ENCODE results near the gene CREG1.

CREG1 gene

GRCh38 chr1:167592475-167592874, 38.9 kb upstream of the CREG1 start:
- no peak for TF ChIP-seq CTCF (IDR thresholded peaks at IDR 0.05; ENCODE audit: insufficient read depth, low read depth, low read length, missing control alignments)
- H3K4me3 ChIP-seq (ENCODE audit: low read length) = no peak overlapping the region
- no peak for DNase-seq (ENCODE audit: low read depth)

GRCh38 chr1:167588361-167588760, 34.8 kb upstream of the CREG1 start:
- no peak overlapping the region for H3K4me3 ChIP-seq (ENCODE audit: low read length)
- no peak for TF ChIP-seq CTCF (IDR thresholded peaks at IDR 0.05; ENCODE audit: insufficient read depth, low read depth, low read length, missing control alignments)
- no peak for DNase-seq (ENCODE audit: low read depth)

GRCh38 chr1:167587872-167588271, 34.3 kb upstream of the CREG1 start:
- no peak for DNase-seq (ENCODE audit: low read depth)
- TF ChIP-seq CTCF (IDR thresholded peaks at IDR 0.05; ENCODE audit: insufficient read depth, low read depth, low read length, missing control alignments) = no peak

GRCh38 chr1:167587342-167587741, 33.8 kb upstream of the CREG1 start:
- DNase-seq (ENCODE audit: low read depth) = no peak
- H3K4me3 ChIP-seq (ENCODE audit: low read length) = no peak overlapping the region
- no peak for TF ChIP-seq CTCF (IDR thresholded peaks at IDR 0.05; ENCODE audit: insufficient read depth, low read depth, low read length, missing control alignments)

More at GRCh38 chr1:167587872-167588271, 34.3 kb upstream of the CREG1 start:
- no peak overlapping the region for H3K4me3 ChIP-seq (ENCODE audit: low read length)

- no peak for TF ChIP-seq CTCF (IDR thresholded peaks at IDR 0.05; ENCODE audit: insufficient read depth, low read depth, low read length, missing control alignments)
- no peak for DNase-seq (ENCODE audit: low read depth)
- no peak overlapping the region for H3K4me3 ChIP-seq (ENCODE audit: low read length)
These were observed 31.0 kb upstream of the CREG1 start for GRCh38 chr1:167584581-167584980.

- TF ChIP-seq CTCF (IDR thresholded peaks at IDR 0.05; ENCODE audit: insufficient read depth, low read depth, low read length, missing control alignments) = no peak
- DNase-seq (ENCODE audit: low read depth) = no peak
- no peak overlapping the region for H3K4me3 ChIP-seq (ENCODE audit: low read length)
These were observed 29.2 kb upstream of the CREG1 start for GRCh38 chr1:167582722-167583121.

GRCh38 chr1:167582064-167582463, 28.5 kb upstream of the CREG1 start:
- no peak for DNase-seq (ENCODE audit: low read depth)
- no peak for TF ChIP-seq CTCF (IDR thresholded peaks at IDR 0.05; ENCODE audit: insufficient read depth, low read depth, low read length, missing control alignments)
- no peak overlapping the region for H3K4me3 ChIP-seq (ENCODE audit: low read length)

All from epithelial cell of esophagus (primary cell).